IPS DF 4.7 (cell line): ENCODE results near the gene EEF1AKMT4.
"Not testable (repeated sequence)": the region's sequence is repeated elsewhere in the genome, so short reads cannot be mapped to it uniquely, and the experiment has no call there.

Experiments used
- DNase-seq: peaks from one replicate; pipeline ENCODE4 v3.0.0-alpha.2; 2013; ENCODE audit warnings: low spot score; ENCODE audit errors: extremely low read depth

EEF1AKMT4 gene

DNA sequence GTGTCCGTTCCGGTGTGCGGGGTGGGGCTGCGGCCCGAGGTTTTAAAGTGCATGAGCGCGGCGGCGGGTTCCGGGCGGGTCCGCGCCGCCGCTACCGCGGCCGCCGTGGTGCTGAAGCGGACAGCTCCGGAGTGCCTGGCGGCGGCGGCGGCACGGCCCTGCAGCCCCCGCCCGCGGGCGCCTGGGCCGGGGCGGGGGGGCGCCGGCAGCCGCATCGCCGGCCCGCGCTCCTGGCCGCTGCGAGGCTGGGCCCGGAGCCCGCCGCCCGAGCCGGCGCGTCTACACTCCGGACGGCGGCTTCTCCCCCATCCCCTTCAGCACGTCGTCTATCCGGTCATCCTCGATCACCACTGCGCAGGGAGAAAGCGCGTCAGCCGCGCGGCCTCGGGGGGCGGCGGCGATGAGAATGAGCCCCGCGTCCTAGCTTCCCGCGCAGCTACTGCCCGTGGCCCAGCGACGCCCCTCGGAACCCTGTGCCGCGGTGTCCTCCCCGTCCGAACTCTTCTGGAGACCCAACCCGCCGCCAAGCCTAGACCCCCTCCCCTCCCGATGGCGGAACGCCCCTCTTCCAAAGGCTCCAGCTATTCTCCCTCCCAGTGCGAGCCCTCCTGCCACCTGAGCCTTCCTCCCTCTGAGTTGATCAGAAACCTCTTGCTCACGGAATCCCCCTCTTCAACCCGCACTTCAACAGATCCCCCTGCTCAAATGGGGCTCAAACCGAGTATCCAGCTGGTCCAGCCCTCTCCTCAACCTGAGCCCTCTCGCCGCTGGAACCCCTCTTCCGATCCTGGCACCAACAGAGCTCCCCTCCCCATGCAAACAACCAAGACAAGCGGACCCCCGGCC, 10.6 kb downstream of the EEF1AKMT4 start:
- DNase-seq, result no peak

- DNase-seq, result no peak
Measured at GRCh38 chr3:184260724-184261269, 11.3 kb downstream of the EEF1AKMT4 start.

- peak; percentile 51 for DNase-seq
Measured at GRCh38 chr3:184261270-184261853, 11.9 kb downstream of the EEF1AKMT4 start, which contains the start of gene CAMK2N2. CAMK2N2 (minus strand) TSS chr3:184261553; CDS start chr3:184261285, 268 bp downstream.

DNA sequence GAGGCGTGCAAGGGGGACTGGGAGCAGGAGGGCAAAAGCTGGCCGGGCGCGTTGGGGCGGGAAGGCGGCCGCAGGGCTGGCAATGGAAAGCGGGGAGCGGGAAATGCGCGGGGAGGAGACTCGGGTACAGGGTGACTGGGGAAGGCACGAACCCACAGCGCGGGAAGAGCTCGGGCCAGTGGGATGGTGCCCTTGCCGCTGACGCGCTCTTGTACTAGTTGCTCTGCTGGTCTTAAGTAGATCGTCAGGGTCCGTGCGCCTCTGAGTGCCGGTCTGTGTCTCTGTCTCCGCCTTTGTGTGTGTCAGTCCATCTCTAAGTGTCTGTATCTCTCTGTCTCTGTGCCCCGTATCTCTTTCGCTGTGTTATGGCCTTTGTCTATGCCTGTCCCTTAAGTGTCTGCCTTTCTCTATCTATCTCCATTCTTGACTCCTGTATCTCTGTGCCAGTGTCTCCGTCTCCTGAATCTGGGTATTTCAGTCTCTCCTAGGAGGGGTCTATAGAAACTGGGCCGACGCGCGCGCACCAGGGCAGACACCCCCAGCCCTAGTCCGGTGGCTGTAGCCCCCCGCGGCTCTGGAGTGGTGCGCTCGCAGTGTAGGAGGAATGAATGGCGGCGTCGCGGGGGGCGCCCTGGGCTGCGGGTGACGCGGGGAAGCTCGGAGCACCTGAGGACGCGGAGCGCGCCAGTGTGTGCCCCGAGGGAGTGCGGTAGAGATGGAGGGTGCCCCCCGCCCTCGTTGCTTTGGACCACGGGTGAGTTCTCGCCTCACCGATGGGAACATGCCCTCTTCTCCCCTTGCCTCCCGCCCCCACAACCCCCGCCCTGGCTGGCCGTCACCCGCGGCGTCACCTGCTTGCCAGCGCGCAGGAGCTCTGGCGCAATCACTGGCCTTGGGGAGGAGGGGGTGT, 12.6 kb downstream of the EEF1AKMT4 start:
- no peak for DNase-seq

- DNase-seq, result no peak
Measured at GRCh38 chr3:184262764-184263179, 13.3 kb downstream of the EEF1AKMT4 start.

DNA sequence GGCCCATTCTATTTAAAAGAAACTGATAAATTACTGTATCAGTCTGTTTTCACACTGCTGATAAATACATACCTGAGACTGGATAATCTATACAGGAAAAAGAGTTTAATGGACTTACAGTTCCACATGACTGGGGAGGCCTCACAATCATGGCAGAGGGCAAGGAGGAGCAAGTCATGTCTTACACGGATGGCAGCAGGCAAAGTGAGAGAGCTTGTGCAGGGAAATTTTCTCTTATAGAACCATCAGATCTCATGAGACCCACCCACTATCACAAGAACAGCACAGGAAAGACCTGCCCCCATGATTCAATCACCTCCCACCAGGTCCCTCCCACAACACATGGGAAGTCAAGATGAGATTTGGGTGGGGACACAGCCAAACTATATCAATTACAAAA, 17.8 kb downstream of the EEF1AKMT4 start:
- not testable (repeated sequence) for DNase-seq

- no peak for DNase-seq
Measured at GRCh38 chr3:184272269-184272668, 22.8 kb downstream of the EEF1AKMT4 start.

GRCh38 chr3:184275381-184275701, 25.9 kb downstream of the EEF1AKMT4 start:
- DNase-seq, result no peak

DNA sequence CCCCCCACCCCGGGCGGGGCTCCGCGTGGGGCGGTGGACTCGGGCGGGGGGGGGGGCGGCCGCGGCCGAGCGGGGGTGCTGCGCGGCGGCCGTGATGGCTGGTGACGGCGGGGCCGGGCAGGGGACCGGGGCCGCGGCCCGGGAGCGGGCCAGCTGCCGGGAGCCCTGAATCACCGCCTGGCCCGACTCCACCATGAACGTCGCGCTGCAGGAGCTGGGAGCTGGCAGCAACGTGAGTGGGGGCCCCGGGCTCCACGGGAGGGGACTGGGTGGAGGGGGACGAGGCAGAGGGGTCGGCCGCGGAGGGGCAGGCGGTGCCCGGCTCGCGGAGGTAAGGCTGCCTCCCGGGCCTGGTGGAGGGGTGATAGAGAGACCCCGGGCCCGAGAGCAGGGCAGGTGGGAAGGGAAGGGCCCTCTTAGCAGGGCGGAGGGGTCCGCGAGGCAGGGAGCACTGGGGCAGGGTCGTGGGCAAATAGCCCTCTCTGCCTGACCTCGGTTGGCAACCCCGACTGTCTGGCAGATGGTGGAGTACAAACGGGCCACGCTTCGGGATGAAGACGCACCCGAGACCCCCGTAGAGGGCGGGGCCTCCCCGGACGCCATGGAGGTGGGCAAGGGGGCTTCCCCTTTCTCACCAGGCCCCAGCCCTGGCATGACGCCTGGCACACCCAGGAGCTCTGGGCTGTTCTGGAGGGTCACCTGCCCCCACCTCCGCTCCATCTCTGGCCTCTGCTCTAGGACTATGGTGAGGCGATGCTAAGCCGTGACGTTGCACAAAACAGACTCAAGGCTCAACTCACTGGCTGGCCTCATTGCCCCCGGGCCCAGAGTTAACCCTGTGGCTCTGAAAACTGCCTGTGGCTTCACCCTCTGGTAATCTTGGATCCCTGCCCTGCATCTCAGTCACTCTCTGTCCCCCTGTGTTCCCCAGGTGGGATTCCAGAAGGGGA, 26.8 kb downstream of the EEF1AKMT4 start, which contains the start of gene ECE2:
ECE2 (plus strand) TSS at position 62 of the 950 bp plus-strand sequence; CDS start at position 194, 132 bp downstream.
- no peak for DNase-seq

- no peak for DNase-seq
Measured at GRCh38 chr3:184277366-184277765, 27.9 kb downstream of the EEF1AKMT4 start.

DNA sequence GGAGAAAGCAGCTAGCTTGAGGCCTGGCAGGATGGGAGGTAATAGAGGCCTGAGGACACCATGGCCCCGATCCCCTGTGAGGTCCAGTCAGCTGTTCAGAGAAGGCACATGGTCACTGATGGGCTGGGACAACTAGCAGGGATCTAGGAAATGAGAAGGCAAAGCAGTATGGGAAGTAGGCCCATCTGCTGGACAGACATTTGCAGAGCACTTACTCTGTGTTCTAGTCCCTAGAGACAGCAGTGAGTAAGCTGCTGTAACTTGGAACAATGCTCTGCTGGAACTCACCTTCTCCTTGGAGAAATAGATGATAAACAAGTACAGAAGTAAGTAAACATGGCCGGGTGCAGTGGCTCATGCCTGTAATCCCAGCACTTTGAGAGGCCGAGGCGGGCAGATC, 33.5 kb downstream of the EEF1AKMT4 start:
- no peak for DNase-seq

DNA sequence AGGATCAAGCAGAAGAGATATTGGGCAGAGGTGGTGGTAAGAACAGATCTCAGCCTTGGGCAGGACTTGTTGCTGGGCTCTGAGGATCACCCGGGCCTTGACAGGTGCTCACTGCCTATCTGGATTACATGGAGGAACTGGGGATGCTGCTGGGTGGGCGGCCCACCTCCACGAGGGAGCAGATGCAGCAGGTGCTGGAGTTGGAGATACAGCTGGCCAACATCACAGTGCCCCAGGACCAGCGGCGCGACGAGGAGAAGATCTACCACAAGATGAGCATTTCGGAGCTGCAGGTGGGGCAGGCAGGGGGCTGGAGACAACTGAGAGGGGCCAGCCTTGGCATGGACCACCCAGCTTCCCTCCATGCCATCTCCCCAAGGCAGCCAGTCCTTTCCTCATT, 34.2 kb downstream of the EEF1AKMT4 start:
- DNase-seq, result no peak

GRCh38 chr3:184284696-184285095, 35.2 kb downstream of the EEF1AKMT4 start:
- DNase-seq, result no peak

DNA sequence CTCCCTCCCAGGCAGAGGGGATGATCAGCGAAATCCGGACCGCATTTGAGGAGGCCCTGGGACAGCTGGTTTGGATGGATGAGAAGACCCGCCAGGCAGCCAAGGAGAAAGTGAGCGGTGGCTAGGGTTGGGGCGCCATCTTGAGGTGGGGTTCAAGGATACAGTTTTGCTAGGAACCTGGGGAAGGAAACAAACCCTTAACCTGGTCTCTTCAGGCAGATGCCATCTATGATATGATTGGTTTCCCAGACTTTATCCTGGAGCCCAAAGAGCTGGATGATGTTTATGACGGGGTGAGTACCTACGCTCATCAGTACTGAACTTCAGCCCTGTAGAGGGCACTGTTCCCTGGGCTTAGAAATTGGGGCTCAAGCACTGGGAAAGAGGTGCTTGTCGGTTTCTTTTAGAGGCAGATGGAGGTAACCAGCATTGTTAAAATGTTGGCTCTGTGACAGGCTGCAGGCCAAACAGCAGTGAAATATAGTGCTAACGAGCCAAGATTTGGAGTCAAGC, 40.0 kb downstream of the EEF1AKMT4 start:
- DNase-seq, result peak; percentile 71

- no peak for DNase-seq
Measured at GRCh38 chr3:184290331-184290730, 40.9 kb downstream of the EEF1AKMT4 start.

- no peak for DNase-seq
Measured at GRCh38 chr3:184291044-184291737, 41.7 kb downstream of the EEF1AKMT4 start.

DNA sequence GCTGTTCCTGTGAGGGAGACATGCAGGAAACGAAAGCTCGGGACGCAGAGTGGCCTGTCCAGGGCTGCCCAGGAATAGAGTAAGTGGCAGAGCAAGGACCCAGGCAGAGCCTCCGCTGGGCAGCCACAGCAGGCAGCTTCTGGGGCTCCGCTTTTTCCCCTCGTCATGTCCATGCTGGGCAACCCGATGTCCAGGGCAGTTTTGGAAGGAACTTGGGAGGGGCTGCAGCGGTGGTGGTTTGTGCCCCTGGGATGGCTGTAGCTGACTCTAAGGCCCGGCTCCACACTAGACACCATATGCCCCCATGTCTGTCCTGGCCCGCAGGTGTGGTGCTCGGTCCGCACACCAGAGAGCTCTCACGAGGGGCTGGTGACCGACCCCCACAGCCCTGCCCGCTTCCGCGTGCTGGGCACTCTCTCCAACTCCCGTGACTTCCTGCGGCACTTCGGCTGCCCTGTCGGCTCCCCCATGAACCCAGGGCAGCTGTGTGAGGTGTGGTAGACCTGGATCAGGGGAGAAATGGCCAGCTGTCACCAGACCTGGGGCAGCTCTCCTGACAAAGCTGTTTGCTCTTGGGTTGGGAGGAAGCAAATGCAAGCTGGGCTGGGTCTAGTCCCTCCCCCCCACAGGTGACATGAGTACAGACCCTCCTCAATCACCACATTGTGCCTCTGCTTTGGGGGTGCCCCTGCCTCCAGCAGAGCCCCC, 42.4 kb downstream of the EEF1AKMT4 start:
- DNase-seq, result no peak

- DNase-seq, result no peak
Measured at GRCh38 chr3:184295771-184296170, 46.3 kb downstream of the EEF1AKMT4 start.

DNA sequence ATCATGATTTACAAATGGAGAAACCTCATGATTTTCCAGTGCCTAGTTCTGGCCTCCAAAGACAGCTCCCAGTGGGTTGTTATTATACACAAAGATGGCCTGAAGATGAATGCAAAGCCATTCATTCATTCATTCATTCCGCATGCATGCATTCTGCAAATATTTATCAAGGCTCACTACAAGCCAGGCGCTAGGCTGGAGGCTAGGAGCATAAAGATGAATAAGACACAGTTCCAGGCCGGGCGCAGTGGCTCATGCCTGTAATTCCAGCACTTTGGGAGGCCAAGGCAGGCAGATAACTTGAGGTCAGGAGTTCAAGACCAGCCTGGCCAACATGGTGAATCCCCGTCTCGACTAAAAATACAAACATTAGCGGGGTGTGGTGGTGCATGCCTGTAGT, 47.1 kb downstream of the EEF1AKMT4 start:
- no peak for DNase-seq
